GM19023 (cell line): ENCODE data around the gene MSI2.

Experiments
- ATAC-seq: cut with Tn5 transposase; IDR thresholded peaks from one replicate; pipeline ENCODE4 v1.9.1; 2021; ENCODE audit warnings: mild to moderate bottlenecking, moderate library complexity; ENCODE audit not compliant: unreplicated experiment

Gene MSI2

DNA sequence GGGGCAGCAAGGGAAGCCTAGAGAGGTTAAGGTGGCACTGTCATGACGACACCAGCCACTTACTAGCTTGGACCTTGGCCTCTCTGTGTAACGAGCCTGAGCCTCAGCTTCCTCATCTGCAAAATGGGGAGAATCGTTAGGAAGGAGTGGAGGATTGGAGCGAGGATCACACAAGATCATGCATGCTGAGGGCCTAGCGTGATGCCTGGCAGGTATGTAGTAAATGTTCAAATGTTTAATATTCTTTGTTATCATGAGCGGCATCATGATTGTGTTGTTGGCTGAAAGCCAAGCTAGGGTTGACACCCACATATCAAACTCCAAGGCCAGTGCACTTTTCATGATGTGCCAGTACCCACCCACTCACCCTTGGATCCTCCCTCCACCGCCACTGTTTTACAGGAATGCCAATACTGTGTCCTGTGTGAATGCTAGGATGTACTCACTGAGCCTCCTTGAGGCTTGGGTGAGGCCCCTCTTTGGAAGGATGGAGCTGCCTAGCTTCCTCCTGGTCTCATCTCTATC lies 192.5 kb downstream of the MSI2 start:
- no peak for ATAC-seq

DNA sequence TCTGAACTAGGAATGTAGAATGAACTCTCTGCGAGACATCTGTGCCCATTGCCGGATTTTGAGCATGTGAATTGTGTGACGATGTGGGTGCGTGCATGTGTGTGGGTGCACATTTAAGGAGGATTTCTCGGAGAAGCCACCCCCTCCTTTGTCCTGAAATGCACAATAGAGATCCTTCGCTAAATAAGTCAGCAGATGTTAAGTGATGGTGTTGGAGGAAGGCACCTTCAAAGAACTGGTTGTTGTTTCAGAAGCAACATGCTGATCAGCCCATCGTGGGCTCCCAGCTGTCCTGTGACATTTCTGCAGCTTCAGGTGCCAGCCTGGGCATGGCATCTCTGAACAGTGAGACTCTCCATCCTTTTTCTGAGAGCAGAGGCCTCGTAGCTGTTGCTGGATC lies 194.9 kb downstream of the MSI2 start:
- ATAC-seq = no peak

DNA sequence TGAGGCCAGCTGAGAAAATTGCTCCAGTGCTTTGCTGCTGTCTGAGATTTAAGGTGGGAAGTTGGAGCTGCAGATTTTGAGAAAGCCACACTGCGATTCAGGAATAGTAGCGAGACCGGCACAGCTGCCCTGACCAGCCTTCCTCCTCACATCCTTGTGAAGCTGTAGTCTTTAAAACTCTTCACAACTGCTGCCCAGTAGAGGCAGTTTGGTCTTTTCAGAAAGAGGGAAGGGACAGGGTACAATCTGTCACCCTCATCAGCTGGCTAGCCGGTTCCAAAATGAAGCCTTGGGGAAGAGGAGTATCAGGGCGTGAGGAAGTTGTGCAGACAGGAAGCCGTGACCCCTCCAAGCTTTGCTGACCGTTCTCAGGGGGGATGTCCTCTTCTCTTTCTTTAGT lies 195.3 kb downstream of the MSI2 start:
- ATAC-seq = no peak

DNA sequence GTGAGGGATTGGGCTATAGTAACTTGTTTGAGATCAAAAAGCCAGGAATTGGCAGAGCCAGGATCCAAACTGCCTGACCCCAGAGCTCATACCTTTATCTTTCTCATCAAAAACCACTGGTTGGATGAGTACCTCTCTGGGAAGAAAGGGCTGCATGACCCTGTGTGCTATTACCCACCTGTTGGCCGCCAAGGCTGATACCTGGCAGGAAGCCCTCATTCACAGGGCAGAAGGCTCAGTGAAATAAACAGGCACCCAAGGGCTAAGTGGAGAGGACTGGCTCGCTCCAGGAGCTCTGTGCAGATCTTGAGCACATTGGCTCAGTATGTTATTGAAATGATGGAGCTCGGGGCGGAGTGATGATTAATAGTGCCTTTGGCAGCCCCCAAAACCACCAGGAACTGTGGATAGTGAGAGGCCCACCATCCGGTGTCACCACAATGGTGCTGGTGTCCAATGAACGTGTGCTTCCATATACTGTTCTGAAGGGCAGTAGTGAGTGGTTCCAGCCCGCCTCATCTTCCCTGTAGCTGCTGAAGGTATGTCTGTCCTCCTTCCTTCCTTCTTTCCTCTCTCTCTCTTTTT lies 197.6 kb downstream of the MSI2 start:
- ATAC-seq = no peak

DNA sequence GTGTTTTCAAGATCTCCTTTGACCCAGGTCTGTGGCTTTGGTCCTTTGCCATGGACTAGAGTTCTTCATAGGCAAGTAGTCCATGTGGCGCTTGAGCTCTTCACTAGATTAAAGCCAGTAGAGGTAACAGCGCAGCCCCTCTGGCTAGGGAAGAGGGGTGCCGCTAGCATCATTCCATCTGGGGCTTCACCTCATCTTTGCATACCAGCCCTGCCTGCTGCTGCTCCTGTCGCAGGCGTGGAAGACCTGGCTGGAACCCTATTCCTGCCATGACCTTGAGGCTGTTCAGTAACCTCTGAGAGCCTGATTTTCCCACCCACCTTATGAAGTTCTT lies 198.4 kb downstream of the MSI2 start:
- ATAC-seq = no peak

DNA sequence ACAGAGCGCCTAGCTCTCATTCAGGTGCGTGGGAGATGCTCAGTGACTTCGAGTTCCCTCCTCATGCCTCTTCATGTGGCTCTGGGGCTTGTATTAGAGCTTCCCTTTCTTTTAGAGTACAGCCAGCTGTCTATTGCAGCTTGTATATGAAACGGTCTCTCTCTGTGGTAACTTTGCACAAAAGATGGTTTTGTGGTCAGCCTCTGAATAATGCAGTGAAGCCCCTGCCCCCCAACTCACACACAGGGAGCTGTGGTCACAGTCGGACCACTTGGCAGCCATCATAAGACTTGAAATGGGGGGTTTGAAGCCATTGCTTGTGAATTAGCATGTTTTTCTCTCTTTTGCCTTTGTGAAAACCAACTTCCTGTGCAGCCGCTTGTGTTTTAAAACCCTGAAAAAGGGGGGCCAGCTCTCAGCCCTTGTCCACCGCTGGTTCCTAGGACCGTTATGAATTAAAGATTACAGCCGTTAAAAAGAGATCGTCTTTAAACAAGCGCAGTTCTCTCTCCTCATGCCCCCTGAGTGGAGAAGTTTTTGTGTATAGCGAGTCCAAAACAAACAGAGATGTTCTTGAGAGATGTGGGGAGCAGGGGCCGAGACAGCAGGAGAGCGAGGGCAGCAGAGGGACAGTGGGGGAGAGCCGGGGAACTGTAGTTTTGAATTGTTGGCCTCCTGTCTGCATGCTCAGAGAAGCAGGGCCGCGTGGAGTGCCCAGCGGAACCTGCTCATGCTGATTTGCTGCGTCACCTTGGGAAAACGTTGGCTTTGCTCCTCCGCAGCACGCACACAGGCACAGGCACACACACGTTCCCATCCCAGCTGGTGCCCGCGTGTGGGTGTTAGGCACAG lies 199.0 kb downstream of the MSI2 start:
- ATAC-seq = peak; percentile 85

DNA sequence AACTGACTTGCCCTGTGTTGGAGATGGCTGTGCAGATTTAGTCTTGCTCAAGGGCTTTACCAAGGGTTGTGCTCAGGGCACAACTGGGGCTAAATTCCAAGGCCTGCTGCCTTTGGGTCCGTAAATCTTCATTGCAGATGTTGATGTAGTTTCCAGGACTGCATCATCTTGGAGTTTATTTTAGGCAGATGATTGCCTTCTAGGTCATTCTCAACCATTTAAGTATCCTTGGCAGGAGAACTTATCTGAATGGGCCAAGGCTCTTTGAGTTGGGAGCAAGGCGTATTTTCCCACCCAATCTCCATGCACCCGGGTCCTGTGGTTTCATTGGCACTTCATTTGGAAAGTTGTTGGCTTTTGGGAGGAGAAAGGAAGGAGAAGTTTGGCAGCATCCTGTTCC lies 200.3 kb downstream of the MSI2 start:
- no peak for ATAC-seq

DNA sequence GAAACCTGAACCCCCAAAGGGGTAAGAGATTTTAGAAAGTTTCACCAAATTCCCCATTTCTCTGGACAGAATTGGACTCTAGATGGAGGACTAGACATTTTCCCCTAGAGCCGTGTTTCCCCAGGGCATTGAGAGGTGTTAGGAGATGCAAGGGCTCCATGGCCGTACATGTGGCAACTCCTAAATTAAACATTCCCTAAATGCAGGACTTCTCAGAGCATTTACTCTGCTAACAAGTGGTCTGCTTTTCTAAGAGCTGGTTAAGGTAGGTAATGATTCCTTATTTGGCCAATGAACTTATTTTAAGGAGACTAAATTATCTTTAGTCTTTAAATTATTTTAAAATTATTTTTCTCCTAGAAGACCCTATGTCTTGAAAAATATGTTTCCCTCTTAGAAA lies 200.9 kb downstream of the MSI2 start:
- no peak for ATAC-seq

DNA sequence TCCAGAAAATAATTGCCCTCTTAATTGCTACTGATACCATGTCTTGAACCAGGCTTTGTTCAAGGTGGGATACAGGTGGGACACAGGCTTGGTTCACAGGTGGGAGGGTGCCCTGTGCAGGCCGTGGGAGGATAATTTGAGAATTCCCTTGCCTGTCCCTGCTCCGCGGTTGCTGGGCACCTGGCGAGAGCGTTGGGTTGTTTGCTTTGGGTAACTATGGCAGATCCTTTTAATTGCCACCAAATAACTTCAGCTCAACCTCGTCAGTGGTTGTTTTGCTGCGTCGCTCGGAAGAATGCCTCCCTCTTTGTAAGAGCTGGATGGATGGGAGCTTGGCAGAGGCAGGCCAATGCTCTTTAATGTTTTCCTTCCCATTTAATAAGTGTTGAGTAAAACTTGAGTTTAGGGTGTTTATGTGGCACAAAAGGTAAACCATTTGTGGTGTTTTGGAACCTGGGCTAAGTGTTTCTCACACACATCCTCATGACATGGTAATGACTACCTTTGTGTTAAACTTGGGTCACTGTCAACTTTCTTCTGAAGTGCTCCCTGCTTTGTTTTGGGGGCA lies 202.5 kb downstream of the MSI2 start:
- no peak for ATAC-seq

DNA sequence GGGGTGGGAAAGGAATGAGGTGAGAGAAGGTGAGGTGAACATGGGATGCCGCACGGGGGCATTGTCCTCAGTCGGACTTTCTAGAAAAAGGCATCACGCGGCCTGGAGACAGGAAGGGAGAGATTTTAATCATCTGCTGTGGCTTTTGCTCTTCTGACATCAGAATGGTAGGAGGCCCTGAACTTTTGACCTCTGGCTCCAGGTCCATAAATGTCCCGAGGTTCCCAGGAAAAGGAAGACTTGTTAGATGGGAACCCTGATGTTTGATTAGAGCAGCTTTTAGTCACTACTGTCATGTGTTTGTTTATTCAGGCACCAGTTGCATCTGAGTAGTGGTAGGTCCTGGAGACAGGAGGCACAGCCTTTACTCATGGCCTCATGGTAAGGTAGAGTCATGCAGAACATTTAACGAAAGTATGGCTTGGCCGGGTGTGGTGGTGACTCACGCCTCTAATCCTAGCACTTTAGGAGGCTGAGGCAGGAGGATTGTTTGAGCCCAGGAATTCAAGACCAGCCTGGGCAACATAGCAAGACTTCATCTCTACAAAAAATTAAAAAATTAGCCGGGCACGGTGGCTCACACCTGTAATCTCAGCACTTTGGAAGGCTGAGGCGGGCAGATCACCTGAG lies 203.1 kb downstream of the MSI2 start:
- ATAC-seq = no peak

DNA sequence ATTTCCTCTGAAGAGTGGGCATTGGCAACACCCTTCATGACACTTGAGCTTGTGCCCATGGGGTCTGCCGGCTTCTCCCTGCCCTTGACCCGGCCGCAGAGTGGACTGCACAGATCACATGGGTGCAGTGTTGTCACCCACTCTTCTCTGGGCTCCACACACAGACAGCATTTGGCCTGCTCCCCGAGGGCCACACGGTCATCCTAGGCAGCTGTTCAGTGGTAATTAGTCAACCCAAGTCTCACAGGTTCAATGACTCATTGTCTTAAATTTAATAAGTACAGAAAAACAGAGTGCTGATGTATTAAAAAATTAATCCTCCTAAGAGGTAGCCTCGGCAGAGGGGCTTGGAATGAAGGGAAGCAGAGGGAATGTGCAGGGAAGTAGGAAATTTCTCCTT lies 204.8 kb downstream of the MSI2 start:
- no peak for ATAC-seq

DNA sequence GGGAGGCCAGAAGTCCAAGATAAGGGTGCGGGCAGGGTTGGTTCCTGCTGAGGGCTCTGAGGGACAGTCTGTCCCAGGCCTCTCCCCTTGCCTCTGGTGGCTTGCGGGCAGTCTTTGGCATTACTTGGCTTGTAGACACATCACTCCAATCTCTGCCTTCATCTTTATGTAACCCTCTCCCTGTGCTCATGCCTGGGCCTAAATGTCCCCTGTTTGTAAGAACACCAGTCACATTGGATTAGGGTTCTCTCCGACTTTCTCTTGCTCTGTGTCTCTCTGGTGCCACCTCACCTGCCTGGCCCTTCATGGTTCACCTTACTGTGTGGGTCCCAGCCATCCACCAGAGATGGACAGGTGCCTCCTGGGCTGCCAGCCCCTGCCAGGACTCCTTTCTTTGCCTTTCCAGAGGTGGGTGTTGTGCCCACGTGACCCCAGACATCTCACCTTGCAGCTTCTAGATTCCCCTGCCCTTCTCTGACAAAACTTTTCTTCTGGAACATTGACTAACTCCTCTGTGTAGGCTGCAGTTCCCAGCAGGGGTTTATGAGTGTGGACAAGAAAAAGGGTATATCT lies 205.8 kb downstream of the MSI2 start:
- ATAC-seq = no peak

DNA sequence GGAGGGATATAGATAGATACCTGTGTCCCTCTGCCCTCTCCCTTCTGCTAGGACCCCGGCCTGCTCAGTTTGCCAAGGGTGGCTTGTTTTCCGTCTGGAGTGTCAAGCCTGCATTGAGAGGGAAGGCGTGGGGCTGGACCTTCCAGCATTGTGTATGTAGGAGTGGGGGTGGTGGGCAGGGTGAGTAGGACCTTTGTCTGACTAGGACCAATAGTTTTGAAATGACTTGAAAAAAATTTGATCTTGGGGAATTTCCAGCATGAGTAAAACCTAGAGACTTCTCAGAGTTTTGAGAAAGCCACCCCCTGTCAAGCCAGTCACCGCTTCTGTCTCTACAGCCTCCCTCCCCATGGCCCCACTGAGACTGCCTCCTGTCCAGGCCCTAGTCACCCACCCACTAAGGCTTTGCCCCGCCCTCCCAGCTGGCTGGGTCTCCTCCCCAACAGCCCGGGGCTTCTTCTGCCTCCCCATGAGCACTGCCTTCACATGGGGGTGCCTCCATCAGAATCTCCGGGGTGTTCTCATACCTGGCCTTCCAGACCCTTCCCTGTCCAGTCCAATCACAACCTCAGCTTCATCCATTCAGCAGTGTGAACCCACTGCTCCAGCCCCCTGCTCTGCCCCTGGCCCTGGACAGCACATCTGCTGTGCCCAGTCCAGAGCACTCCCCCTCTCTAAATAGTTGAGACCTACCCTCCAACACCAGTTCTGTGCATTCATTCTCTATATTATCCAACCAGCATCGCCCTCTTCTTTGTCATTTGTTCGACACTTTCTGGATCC lies 207.0 kb downstream of the MSI2 start:
- peak; percentile 91 for ATAC-seq

DNA sequence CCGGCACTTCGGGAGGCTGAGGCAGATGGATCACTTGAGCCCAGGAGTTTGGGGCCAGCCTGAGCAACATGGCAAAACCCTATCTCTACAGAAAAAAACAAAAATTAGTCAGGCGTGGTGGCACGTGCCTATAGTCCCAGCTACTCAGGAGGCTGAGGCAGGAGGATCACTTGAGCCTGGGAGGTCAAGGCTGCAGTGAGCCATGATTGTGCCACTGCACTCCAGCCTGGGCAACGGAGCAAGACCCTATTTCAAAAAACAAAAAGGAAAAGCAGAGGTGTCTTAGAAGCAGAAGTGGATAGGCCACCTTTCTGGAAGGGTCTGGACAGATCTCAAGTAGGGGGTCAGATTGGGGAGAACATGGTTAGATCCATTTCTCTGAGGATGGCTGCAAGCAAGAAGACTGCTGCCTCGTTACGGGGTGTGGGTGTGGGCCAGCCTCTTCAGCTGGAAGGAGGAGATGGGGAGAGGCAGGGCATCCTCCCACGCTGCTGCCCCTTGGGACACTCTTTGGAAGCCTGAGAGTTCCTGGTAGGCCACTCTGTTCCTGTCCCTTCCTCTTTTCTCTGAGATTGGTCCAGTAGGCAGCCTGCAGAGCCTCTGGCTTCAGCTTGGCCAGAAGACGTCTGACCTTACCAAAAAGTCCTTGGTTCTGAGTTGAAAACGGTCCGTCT lies 208.0 kb downstream of the MSI2 start:
- no peak for ATAC-seq

DNA sequence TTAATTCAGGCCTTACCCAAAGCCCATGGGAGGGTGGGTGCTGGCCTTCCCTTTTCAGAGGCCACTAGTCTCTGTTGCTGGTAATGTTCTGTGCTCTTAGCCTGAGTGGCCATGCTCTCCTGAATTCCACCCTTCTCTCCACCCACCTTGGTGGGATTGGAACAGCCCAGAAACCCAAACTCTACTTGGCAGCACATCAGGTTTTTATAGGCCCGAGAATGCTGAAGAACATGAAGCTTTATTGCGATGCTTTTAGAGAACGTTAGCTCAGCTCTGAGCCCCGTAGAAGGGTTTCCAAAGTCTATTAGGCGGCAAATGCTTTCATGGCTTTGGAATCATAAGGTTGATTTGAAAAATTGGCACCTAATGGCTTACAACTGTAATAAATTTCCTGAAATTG lies 209.3 kb downstream of the MSI2 start:
- ATAC-seq = no peak

DNA sequence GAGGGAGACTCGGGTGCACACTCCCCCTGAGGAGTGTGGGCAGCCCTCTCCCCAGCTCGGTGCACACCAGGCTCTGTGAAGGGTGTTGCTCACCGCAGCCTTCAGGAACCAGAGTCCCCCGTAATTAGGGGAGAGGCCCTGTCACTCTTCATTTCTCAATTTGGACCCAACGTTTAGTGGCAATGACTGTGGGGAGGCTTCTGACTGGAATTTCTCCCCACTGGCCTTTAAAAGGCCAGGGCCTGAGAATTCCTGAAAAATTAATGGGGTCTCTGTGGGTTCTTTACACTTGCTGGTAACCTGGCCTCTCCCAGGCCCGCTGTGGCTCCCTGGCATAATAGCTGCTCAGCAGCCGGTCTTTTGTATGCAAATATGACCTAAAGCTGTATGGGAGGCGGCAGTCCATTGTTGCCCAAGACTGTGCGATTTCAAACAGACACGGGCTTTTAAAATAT lies 209.7 kb downstream of the MSI2 start:
- ATAC-seq = no peak

DNA sequence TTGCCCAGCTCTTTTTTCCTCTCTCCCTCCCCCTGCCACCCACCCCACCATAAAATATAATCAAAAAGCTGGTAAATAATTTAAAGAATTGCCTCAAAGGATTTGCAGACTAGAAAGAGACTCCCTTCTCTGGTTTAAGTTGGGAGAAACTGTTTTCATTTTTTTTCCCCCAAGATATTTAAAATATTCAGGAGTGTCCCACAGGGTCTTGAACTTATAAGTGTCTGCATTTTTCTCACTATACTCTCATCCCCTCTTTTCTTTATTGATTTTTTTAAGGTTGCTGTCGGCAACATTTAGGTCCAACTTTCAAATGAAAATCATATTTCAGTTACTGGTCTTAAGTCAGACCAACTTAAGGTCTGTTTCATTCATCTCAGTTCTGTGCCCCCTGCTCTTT lies 210.2 kb downstream of the MSI2 start:
- no peak for ATAC-seq

DNA sequence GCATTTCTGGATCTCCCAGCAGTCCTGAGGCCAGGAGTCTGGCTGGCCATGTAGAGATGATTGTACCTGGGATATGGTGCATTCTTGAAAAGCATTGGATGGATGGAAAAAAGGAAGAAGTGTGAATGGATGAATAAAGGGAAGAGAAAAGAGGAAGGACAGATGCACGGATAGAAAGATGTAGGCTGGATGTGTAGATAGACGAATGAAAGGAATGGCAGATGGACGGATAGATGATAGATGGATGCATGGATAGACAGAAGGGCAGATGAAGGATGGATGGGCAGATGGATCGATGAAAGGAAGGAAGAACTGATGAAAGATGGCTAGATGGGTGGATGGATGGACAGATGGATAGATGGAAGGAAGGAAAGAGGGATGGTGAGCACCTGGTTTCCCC lies 210.9 kb downstream of the MSI2 start:
- ATAC-seq = no peak

DNA sequence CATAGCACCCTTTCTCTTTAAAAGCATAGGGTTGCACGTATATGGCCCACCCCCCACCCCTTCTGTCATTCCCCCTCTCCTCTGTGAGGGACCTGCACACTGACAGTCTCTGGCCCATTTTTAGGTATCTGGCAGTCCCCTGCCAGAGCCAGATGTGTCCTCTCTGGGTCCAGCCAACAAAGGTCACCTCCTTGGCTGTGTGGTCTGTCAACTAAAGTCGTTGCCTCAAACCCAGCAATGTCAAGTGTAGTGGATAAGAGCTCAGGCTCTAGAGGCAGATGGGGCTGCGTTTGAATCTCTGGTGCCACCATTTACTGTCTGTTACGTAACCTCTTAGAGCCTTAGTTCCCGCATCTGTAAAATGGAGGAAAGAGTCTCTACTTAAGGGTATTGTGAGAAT lies 211.5 kb downstream of the MSI2 start:
- no peak for ATAC-seq
